Stimulated activated naive CD4-positive, alpha-beta T cell treated with Interleukin-2 at 50 U/mL for 16 hours (primary cell): Measurements from ENCODE around the gene CSTB.

ENCODE experiments used
- DNase-seq: peaks from one replicate; lab custom pipeline; 2025; lab: John Stamatoyannopoulos, UW

CSTB gene

DNA sequence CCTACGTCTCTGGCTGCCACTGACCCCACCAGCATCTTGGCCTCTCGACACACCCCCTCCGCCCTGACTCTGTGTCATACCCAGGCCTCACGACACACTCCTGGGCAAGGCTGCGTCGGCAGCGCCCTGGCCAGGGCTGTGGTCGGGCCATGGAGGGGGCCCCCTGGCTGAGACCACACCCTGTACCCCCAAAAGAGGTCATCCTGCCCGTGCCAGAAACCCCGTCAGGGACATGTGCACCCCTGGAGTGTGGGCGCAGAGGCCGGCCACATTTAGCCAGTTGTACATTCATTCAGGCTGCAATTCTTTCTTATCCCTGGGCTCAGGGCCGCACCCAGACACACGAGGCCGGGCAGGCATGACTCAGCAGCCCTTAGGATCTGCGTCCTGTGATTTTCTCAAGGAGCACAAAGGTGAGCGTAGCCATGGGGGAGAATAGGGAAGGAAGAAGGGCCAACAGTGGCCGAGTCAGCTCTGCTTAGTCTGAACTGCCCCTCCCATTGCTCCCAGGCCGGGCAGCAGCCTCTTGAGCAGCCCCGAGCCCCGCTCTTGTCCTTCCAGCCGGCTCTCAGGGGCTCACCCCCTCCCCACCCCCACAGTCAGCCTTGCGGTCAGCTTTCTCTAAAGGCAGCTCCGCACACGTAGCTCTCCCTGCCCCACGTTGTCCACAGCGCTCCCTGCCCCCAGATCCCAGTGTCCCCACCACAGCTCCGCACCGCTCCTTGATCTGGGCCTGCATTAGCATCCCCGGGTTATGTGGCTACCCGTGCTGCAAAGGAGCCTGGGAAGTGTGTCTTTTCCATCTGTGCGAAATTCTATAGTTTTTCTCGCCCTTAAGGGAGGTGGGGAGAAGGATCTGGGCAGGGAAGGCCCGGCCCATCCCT lies 7.9 kb downstream of the CSTB start:
- no peak for DNase-seq

DNA sequence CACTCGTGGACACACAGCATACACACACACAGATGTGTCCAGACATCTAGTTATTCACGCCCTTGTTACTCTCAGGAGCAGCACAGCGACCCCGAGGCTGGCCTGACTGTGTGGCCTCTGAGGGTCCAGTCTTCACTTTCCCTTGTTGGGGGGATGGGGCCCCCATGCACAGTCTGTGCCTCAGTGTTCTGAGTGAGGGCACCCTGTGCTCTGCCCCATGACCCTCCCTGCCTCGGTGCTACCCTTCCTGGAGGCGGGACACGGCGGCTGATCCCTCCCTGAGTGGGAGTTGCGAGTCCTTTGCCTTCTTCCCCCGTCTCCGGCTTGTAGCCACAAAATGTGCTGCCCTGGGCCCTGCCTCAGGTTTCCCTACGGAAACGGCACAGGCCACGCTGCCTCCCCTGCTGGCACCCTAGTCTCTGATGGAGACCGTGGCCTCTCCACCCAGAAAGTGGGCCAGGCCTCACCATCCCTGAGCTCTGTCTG lies 8.6 kb downstream of the CSTB start:
- DNase-seq: no peak

DNA sequence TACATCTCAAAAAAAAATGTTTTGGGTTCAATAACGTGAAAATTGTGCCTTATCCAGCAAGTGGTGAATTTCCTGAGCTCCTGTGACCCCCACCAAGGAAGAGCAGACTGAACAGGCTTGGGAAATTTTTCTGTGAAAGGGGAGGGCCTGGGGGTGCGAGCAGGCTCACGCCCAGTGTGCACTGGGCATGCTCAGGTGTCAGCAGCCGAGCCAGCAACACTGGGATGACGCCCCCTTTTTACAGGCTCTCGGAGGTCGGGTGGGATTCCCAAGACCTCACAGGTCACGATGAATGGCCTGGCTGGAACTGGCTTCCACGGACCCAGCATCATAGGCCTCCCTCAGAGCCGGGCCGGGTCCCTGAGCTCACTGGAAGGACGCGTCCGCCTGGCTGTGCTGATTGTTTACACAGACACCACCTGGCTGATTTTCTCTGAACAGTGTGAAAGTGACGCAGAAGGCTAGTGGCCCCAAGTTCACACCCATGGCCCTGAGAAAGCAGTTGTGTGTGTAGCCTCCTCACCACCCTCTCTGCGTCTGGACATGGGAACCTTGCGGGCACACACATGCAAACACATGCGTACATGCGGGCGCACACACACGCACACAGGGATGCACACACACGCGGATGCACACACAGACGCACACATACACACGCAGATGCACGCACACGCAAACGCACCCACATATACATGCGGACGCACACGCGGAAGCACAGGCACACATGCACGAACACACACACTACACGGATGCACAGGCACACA lies 9.2 kb downstream of the CSTB start:
- DNase-seq: no peak

GRCh38 chr21:43764576-43765495 lies 11.3 kb downstream of the CSTB start:
- no peak for DNase-seq

DNA sequence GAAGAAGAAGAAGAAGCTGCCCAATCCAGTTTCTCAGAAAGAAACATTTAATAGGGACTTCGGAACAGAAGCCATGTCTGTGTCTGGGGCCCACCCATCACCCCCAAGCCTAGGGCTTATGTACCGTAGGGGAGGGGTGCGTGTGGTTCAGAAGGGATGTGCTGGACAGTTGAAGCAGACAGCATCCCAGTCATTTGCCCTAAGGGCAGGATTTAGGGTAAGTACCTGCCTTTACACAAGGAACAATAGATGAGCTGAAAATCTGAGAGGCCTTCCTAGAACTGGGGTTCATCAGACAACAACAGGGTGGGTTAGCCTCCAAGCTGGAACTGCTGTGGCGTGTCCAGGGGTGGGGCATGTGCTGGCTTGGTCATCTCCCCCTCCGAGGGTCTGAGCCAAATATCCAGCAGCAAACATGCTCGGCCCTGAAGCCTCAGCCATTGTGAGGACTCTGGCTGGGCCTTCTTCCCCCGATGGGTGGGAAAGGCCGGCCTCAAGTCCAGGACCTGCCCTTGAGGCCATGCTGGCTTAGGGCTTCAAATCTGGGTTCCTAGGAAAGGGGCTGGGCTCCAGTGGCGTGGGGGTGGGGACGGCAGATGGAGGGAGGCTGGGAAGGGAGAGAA lies 12.1 kb downstream of the CSTB start:
- no peak for DNase-seq

- no peak for DNase-seq
Measured at GRCh38 chr21:43762303-43763128, 13.6 kb downstream of the CSTB start.

- DNase-seq: no peak
Measured at GRCh38 chr21:43761886-43762285, 14.2 kb downstream of the CSTB start.

DNA sequence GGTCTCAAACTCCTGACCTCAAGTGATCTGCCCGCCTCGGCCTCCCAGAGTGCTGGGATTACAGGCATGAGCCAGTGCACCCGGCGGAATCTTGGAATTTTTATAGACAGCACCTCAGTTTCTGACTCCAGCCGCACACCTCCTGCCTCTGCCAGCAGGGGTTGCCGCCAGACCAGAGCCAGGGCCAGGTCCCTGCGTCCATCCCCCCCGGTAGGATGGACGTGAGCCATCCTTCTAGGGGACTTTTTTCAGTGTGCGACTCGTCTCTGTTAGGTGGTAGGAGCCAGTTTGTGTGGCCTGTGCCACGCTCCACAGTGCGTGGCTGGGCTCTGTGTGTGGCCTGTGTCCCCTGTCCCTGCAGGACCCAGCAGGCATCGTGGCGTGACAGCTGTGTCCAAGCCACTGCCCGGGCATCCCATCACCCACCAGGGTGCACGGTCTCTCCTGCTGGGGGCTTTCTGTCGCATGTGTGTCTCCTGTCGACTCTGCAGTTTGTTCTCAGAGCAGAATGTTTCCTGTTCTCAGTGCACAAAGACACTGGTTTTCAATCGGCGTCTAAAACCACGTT lies 15.6 kb downstream of the CSTB start:
- no peak for DNase-seq

DNA sequence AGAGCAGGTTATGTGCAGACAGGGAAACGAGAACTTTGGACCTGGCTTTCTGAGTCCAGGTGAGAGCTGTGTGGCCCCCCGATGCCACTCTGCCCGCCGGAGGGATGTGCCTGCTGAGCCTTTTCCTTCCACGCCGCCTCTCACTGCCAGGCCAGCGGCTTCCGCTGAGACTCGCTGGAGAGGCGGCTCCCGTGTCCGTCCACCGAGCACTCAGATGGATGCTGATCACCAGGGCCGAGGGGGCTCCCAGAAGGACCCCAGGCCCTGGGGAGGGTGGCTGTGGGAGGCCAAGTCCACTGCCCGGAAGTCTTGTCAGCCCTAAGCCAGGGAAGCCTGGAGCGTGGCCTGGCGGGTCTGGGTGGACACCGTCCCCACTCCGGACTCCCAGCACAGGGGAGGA lies 16.5 kb downstream of the CSTB start:
- no peak for DNase-seq

GRCh38 chr21:43758811-43759210 lies 17.3 kb downstream of the CSTB start:
- no peak for DNase-seq

DNA sequence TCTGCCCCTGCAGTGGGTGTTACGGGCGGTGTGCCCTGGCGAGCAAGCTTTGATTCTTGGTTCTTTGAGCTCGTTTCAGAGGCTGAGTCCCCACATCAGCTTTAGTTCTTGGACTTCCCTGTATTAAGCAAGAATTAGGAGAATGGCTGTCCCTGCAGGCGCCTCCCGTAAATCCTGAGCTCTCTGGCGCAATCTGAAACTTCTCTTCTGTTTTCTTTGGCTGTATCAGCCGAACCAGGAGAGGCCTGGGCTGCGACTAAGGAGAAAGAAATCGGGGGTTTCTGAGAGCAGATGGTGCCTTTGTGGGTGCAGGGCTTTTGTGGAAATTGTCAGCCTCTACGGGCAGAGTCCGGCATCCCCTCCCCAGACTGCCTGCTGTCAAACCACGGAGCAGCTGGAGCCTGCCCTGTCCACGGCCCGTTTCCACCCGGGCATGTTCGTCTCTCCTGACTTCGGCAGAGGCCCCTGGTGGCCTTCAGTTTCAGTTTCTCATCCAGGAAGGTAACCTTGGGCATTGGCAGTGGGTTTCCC lies 17.9 kb downstream of the CSTB start:
- DNase-seq: no peak

GRCh38 chr21:43757601-43758000 lies 18.5 kb downstream of the CSTB start:
- DNase-seq: no peak

- DNase-seq: no peak
Measured at GRCh38 chr21:43755820-43756594, 20.1 kb downstream of the CSTB start.

DNA sequence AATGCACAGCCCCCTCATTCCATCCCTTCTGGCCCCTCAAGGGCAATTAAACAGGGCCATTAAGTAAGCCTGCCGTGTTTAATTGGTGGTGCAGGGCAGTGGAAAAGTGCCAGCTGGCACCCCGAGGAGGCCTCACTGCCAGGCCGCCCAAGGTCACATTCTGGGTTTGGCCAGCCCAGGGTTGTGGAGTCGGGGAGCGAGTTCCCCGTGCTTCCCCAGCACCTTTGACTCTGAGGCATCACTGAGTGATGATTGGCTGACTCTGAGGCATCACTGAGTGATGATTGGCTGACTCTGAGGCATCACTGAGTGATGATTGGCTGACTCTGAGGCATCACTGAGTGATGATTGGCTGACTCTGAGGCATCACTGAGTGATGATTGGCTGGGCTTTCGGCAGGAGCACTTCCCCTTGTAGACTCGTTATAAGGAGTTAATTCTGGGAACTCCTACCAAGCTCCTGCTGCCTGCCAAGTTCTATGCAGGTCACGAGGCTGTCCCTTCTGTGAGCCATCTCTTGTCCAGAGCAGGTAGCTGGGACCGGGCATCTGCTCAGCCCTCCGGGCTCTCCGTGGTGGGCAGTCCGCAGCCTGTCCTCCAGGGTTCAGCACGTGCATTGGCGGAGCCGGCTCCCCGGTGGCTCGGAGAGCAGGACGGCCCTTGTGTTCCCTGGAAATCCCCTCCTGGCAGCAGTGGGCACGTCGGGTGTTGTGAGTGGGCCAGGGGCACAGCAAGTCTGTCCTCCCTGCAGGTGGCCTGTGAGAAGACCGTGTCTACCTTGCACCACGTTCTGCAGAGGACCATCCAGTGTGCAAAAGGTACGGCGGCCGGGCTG lies 20.9 kb downstream of the CSTB start:
- DNase-seq: no peak

GRCh38 chr21:43753439-43753799 lies 22.7 kb downstream of the CSTB start:
- DNase-seq: no peak

- DNase-seq: no peak
Measured at GRCh38 chr21:43752758-43753438, 23.2 kb downstream of the CSTB start.

DNA sequence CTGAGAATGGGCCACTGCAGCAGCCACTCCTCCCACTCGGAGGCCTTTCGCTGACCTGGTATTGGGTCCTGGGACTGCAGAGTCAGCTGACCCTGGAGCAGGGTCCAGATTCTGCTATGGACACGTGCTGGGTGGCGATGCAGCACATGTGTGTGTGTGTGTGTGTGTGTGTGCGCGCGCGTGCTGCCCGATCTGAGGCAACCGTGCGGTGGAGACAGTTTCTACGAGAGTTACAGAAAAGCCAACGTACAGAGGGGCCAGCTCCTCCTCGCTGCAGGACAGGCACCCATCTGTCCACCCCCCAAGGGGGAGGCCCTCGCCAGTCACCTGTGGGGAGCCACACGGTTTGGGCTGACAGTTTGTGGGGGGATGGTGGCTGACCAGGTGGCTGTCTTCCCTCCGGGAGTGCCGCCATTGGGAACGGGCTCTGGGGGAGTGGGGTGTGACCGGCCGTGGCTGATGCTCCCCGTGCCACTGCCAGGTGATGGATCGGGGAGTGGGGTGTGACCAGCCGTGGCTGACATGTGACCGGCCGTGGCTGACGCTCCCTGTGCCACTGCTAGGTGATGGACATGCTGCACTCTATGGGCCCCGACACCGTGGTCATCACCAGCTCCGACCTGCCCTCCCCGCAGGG lies 24.0 kb downstream of the CSTB start:
- DNase-seq: no peak
